ENCODE data around the gene IPO8. TPM values are rescaled to one million over a fixed set of nuclear protein-coding genes. Genes with fewer than 3 reads are reported as not detected.
"Not testable (repeated sequence)": the region's sequence is repeated elsewhere in the genome, so short reads cannot be mapped to it uniquely, and the experiment has no call there.

IPO8 gene
- total RNA-seq, 1 donor from 2014 or later: 24.3 TPM

GRCh38 chr12:30694412-30695198, 1.1 kb downstream of the IPO8 start:
- intact Hi-C loops (cut with DNase I): loop anchor here (5.0 kb wide), 2 partner anchors 58 to 113 kb away; partner anchors contain the start of gene CAPRIN2
- DNase-seq (ENCODE audit: low spot score): no peak

GRCh38 chr12:30692470-30692869, 3.2 kb downstream of the IPO8 start:
- intact Hi-C loops (cut with DNase I): no loop called here
- DNase-seq (ENCODE audit: low spot score): no peak

GRCh38 chr12:30691122-30691879, 4.4 kb downstream of the IPO8 start:
- no peak for DNase-seq (ENCODE audit: low spot score)
- intact Hi-C loops (cut with DNase I): no loop called here

GRCh38 chr12:30687265-30687986, 8.2 kb downstream of the IPO8 start:
- DNase-seq (ENCODE audit: low spot score): no peak
- intact Hi-C loops (cut with DNase I): no loop called here

- intact Hi-C loops (cut with DNase I): no loop called here
- DNase-seq (ENCODE audit: low spot score): no peak
Observed at GRCh38 chr12:30679241-30679640, 16.4 kb downstream of the IPO8 start.

- DNase-seq (ENCODE audit: low spot score): no peak
- intact Hi-C loops (cut with DNase I): no loop called here
Observed at GRCh38 chr12:30678221-30678620, 17.4 kb downstream of the IPO8 start.

- intact Hi-C loops (cut with DNase I): no loop called here
- no peak for DNase-seq (ENCODE audit: low spot score)
Observed at GRCh38 chr12:30661210-30661609, 34.5 kb downstream of the IPO8 start.

GRCh38 chr12:30652034-30652696, 43.5 kb downstream of the IPO8 start:
- intact Hi-C loops (cut with DNase I): no loop called here
- no peak for DNase-seq (ENCODE audit: low spot score)

GRCh38 chr12:30646821-30647220, 48.8 kb downstream of the IPO8 start:
- DNase-seq (ENCODE audit: low spot score): no peak
- intact Hi-C loops (cut with DNase I): no loop called here

- DNase-seq (ENCODE audit: low spot score): no peak
- intact Hi-C loops (cut with DNase I): no loop called here
Observed at GRCh38 chr12:30643366-30643765, 52.3 kb downstream of the IPO8 start.

GRCh38 chr12:30640392-30640791, 55.3 kb downstream of the IPO8 start:
- intact Hi-C loops (cut with DNase I): no loop called here
- no peak for DNase-seq (ENCODE audit: low spot score)

- intact Hi-C loops (cut with DNase I): no loop called here
- DNase-seq (ENCODE audit: low spot score): no peak
Observed at GRCh38 chr12:30635385-30635784, 60.3 kb downstream of the IPO8 start.

GRCh38 chr12:30631740-30632139, 63.9 kb downstream of the IPO8 start:
- no peak for DNase-seq (ENCODE audit: low spot score)
- intact Hi-C loops (cut with DNase I): no loop called here

GRCh38 chr12:30630979-30631285, 64.7 kb downstream of the IPO8 start:
- intact Hi-C loops (cut with DNase I): no loop called here
- DNase-seq (ENCODE audit: low spot score): no peak

GRCh38 chr12:30630076-30630978, 65.3 kb downstream of the IPO8 start:
- DNase-seq (ENCODE audit: low spot score): no peak
- intact Hi-C loops (cut with DNase I): no loop called here

- intact Hi-C loops (cut with DNase I): no loop called here
- DNase-seq (ENCODE audit: low spot score): no peak
Observed at GRCh38 chr12:30626847-30627246, 68.8 kb downstream of the IPO8 start.

GRCh38 chr12:30624009-30624408, 71.7 kb downstream of the IPO8 start:
- intact Hi-C loops (cut with DNase I): no loop called here
- DNase-seq (ENCODE audit: low spot score): no peak

- DNase-seq (ENCODE audit: low spot score): no peak
- intact Hi-C loops (cut with DNase I): no loop called here
Observed at GRCh38 chr12:30622509-30622908, 73.2 kb downstream of the IPO8 start.

- DNase-seq (ENCODE audit: low spot score); intact Hi-C loops (cut with DNase I): not testable (repeated sequence)
Observed at GRCh38 chr12:30621663-30622241, 73.9 kb downstream of the IPO8 start.

All from cardiac septum (tissue), 1 donor.